SK-N-SH (cell line): Measurements from ENCODE around the gene HUWE1. TPM values are rescaled to one million over a fixed set of nuclear protein-coding genes. Genes with fewer than 3 reads are reported as not detected.

ENCODE experiments used
- CTCF ChIA-PET: fragments of 300-600, 350-600 bp; formaldehyde crosslinking; extraction: SDS; loops from one replicate; lab custom pipeline; 2021; lab: Yijun Ruan, JAX
- POLR2A ChIA-PET: fragments of 350-600 bp; sonication (Branson Sonifier 250); formaldehyde crosslinking; extraction: SDS; loops from one replicate; lab custom pipeline; 2020; ENCODE audit warnings: antibody characterized with exemption, inconsistent platforms; lab: Yijun Ruan, JAX
- DNase-seq: peaks from one replicate; pipeline ENCODE4 v3.0.0; 2012
- H2AFZ ChIP-seq: fragments of 200-600 bp; sonication (generic); 2 replicates; pipeline ENCODE4 v1.8.1; 2016; ENCODE audit warnings: antibody characterized with exemption, mild to moderate bottlenecking, low read depth
- H3F3A ChIP-seq: fragments of 200-600 bp; sonication (generic); replicated peaks from 2 replicates; pipeline ENCODE3; 2016; ENCODE audit warnings: antibody characterized with exemption, mild to moderate bottlenecking; ENCODE audit not compliant: insufficient read depth
- H3K27ac ChIP-seq, 2 experiments: fragments of 200-500 bp in 1 of 2; fragments of 200-600 bp in 1 of 2; sonication (Bioruptor generic) in 1 of 2; sonication (generic), shearing (Covaris generic) in 1 of 2; 2 replicates each; pipeline versions ENCODE4 v1.5.1 to v1.6.1; 2014 to 2016; ENCODE audit warnings: low read depth in 2 of 2, inconsistent platforms in 1 of 2, low read length in 1 of 2, mild to moderate bottlenecking in 1 of 2, mixed read lengths in 1 of 2
- H3K27me3 ChIP-seq: fragments of 200-600 bp; sonication (generic), shearing (Covaris generic); 2 replicates; pipeline ENCODE4 v1.6.1; 2016; ENCODE audit warnings: mixed run types; ENCODE audit not compliant: insufficient read depth
- H3K36me3 ChIP-seq, 2 experiments: fragments of 200-500 bp in 1 of 2; fragments of 200-600 bp in 1 of 2; sonication (Bioruptor generic) in 1 of 2; sonication (generic) in 1 of 2; replicated peaks in 1 of 2; 2 replicates each; pipeline versions ENCODE3 to v1.5.1; 2014 to 2016; ENCODE audit warnings: low read length in 1 of 2, mild to moderate bottlenecking in 1 of 2; ENCODE audit not compliant: insufficient read depth in 2 of 2, control insufficient read depth in 1 of 2
- H3K4me1 ChIP-seq, 2 experiments: fragments of 200-500 bp in 1 of 2; fragments of 200-600 bp in 1 of 2; sonication (Bioruptor generic) in 1 of 2; sonication (generic), shearing (Covaris generic) in 1 of 2; 2 replicates each; pipeline versions ENCODE4 v1.5.1 to v1.6.1; 2014 to 2016; ENCODE audit warnings: low read depth in 1 of 2, low read length in 1 of 2, mixed run types in 1 of 2; ENCODE audit not compliant: insufficient read depth in 2 of 2, control insufficient read depth in 1 of 2
- H3K4me2 ChIP-seq: fragments of 200-600 bp; sonication (generic), shearing (Covaris generic); 2 replicates; pipeline ENCODE4 v1.6.1; 2017; ENCODE audit warnings: mixed run types
- H3K4me3 ChIP-seq, 2 experiments: fragments of 200-500 bp in 1 of 2; fragments of 200-600 bp in 1 of 2; sonication (Bioruptor generic) in 1 of 2; sonication (generic), shearing (Covaris generic) in 1 of 2; 2 replicates each; pipeline versions ENCODE4 v1.5.1 to v1.8.1; 2014 to 2016; ENCODE audit warnings: low read depth in 2 of 2, inconsistent platforms in 1 of 2, low read length in 1 of 2, mild to moderate bottlenecking in 1 of 2, mixed read lengths in 1 of 2, moderate library complexity in 1 of 2
- H3K79me2 ChIP-seq: fragments of 200-600 bp; sonication (generic); 2 replicates; pipeline ENCODE4 v1.8.1; 2017; ENCODE audit warnings: mild to moderate bottlenecking; ENCODE audit not compliant: insufficient read depth
- H3K9ac ChIP-seq: fragments of 200-600 bp; sonication (generic); 2 replicates; pipeline ENCODE4 v1.6.1; 2017; ENCODE audit warnings: mixed run types
- H3K9me2 ChIP-seq: fragments of 200-600 bp; sonication (generic); 2 replicates; pipeline ENCODE4 v1.6.1; 2017; ENCODE audit warnings: mixed run types
- H3K9me3 ChIP-seq: fragments of 200-600 bp; sonication (generic); 2 replicates; pipeline ENCODE4 v1.6.1; 2017; ENCODE audit warnings: mixed run types, mild to moderate bottlenecking, moderate library complexity
- H4K20me1 ChIP-seq: fragments of 200-600 bp; sonication (generic); 2 replicates; pipeline ENCODE4 v1.6.1; 2017; ENCODE audit warnings: mild to moderate bottlenecking, mixed run types; ENCODE audit not compliant: insufficient read depth
- CHD2 ChIP-seq: fragments of 150-350 bp; IDR thresholded peaks from 2 replicates; pipeline ENCODE4 v1.6.1; 2018; ENCODE audit warnings: low read length; ENCODE audit not compliant: partially characterized antibody
- ELF1 ChIP-seq: IDR thresholded peaks from 2 replicates; pipeline ENCODE4 v1.4.0; 2012
- EP300 ChIP-seq, 2 experiments: IDR thresholded peaks; 2 replicates each; pipeline versions ENCODE4 v1.4.0 to v1.6.1; 2012; ENCODE audit warnings: borderline replicate concordance in 1 of 2, low read depth in 1 of 2, low read length in 1 of 2
- FOSL2 ChIP-seq: IDR thresholded peaks from 2 replicates; pipeline ENCODE4 v1.4.0; 2012; ENCODE audit warnings: low read depth, mild to moderate bottlenecking, moderate library complexity, borderline replicate concordance
- GABPA ChIP-seq: IDR thresholded peaks from 2 replicates; pipeline ENCODE4 v1.4.0; 2012; ENCODE audit warnings: low read depth, mild to moderate bottlenecking
- GATA2 ChIP-seq: sonication (generic); formaldehyde crosslinking; IDR thresholded peaks from 2 replicates; pipeline ENCODE4 v1.5.0; 2020; ENCODE audit warnings: mild to moderate bottlenecking, missing genetic modification reagents
- JUND ChIP-seq: IDR thresholded peaks from 2 replicates; pipeline ENCODE4 v1.4.0; 2012
- MXI1 ChIP-seq: IDR thresholded peaks from 2 replicates; pipeline ENCODE4 v1.6.1; 2012; ENCODE audit warnings: mild to moderate bottlenecking, low read depth, low read length, improper control_type of control experiment
- NFIC ChIP-seq: IDR thresholded peaks from 2 replicates; pipeline ENCODE4 v1.4.0; 2012; ENCODE audit warnings: borderline replicate concordance
- NRF1 ChIP-seq: IDR thresholded peaks from 2 replicates; pipeline ENCODE4 v1.6.1; 2012; ENCODE audit warnings: low read depth, mild to moderate bottlenecking, low read length
- POLR2AphosphoS5 ChIP-seq: IDR thresholded peaks from 2 replicates; pipeline ENCODE4 v1.6.1; 2012; ENCODE audit warnings: low read depth, low read length
- RAD21 ChIP-seq: IDR thresholded peaks from 2 replicates; pipeline ENCODE4 v1.6.1; 2012; ENCODE audit warnings: mild to moderate bottlenecking, low read length
- RFX5 ChIP-seq: IDR thresholded peaks from 2 replicates; pipeline ENCODE4 v1.6.1; 2012; ENCODE audit warnings: mild to moderate bottlenecking, improper control_type of control experiment, low read length
- RXRA ChIP-seq: IDR thresholded peaks from 2 replicates; pipeline ENCODE4 v1.4.0; 2012; ENCODE audit warnings: low read depth, mild to moderate bottlenecking, borderline replicate concordance
- SIN3A ChIP-seq: IDR thresholded peaks from 2 replicates; pipeline ENCODE4 v1.6.1; 2012; ENCODE audit warnings: low read depth, mild to moderate bottlenecking, low read length, moderate library complexity, borderline replicate concordance
- SMC3 ChIP-seq: IDR thresholded peaks from 2 replicates; pipeline ENCODE4 v1.6.1; 2012; ENCODE audit warnings: low read depth, low read length, improper control_type of control experiment
- TAF1 ChIP-seq: IDR thresholded peaks from 2 replicates; pipeline ENCODE4 v1.6.1; 2012; ENCODE audit warnings: low read depth, mild to moderate bottlenecking, low read length, moderate library complexity, borderline replicate concordance
- TCF12 ChIP-seq: IDR thresholded peaks from 2 replicates; pipeline ENCODE4 v1.4.0; 2012
- YY1 ChIP-seq: IDR thresholded peaks from 2 replicates; pipeline ENCODE4 v1.4.0; 2012; ENCODE audit warnings: low read depth, mild to moderate bottlenecking
- WGBS: methylation state at CpG from one replicate; pipeline ENCODE4 v1.1.6; 2017; ENCODE audit warnings: low lambda C conversion rate; 5-methylcytosine and 5-hydroxymethylcytosine counted together
- polyA plus RNA-seq, 3 experiments: library from polyadenylated mRNA; depleted of rRNA; stranded (reverse); fragments of >200 nt; gene quantifications; 2 replicates each; pipeline ENCODE4 v1.2.3, GENCODE V29; 2012
- TF ChIP-seq, protein P1 (sequence below): IDR thresholded peaks from 2 replicates; pipeline ENCODE4 v1.4.0; 2012; ENCODE audit warnings: low read depth, borderline replicate concordance
- TF ChIP-seq, protein P2 (sequence below): IDR thresholded peaks from 2 replicates; pipeline ENCODE4; 2012
- TF ChIP-seq, protein P3 (sequence below): fragments of 150-350 bp; IDR thresholded peaks from 2 replicates; pipeline ENCODE4 v1.6.1; 2016; ENCODE audit warnings: mild to moderate bottlenecking, low read depth, low read length
- TF ChIP-seq, protein P4 (sequence below): IDR thresholded peaks from 2 replicates; pipeline ENCODE4 v1.4.0; 2012; ENCODE audit warnings: low read depth, borderline replicate concordance
- TF ChIP-seq, protein P5 (sequence below): IDR thresholded peaks from 2 replicates; pipeline ENCODE4 v1.4.0; 2012; ENCODE audit warnings: low read depth

The HUWE1 gene
- polyA plus RNA-seq, 1 of the 3 experiments (the other 2 are of a cell fraction): 43.4 TPM

DNA sequence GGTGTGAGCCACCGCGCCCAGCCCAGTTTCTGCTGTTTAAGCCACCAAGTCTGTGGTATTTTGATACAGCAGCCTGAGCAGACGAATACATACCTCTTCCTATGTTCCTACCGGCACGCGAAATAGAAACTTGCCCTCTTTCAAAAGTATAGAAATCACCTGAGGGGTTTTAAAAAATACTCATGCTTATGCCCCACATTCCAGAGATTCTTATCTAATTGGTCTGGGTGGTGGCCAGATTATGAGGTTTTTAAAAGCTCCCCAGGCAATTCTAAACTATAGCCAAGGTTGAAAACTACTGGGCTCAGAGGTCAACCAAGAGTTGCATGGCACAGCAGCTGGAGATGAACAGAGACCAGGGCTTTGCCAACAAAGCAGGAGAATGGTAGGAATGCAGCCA is 24.9 kb upstream of the HUWE1 start:
- no peaks in the 10 kb centered on the region for H3K4me1 ChIP-seq
- 55% methylated on average over 6 of the region's 6 CpGs for WGBS
- H3K27me3 ChIP-seq: no peaks in the 10 kb centered on the region; the same call in 1 of the 2 replicates
- H3K79me2 ChIP-seq: no peaks in the 10 kb centered on the region
- CTCF ChIA-PET: no interaction called here
- no peak overlapping the region for H3K27ac ChIP-seq
- no peaks in the 10 kb centered on the region for H3K9me2 ChIP-seq
- H3F3A ChIP-seq: no peaks in the 10 kb centered on the region
- no peak overlapping the region for H3K4me2 ChIP-seq
- H2AFZ ChIP-seq: no peak overlapping the region
- no peaks in the 10 kb centered on the region for H3K36me3 ChIP-seq
- no peaks in the 10 kb centered on the region for H3K9me3 ChIP-seq
- no peak for TF ChIP-seq EP300 (IDR thresholded peaks at IDR 0.05; ENCODE audit: borderline replicate concordance in 1 of 2, low read depth in 1 of 2, low read length in 1 of 2)
- TF ChIP-seq, protein P1, sequence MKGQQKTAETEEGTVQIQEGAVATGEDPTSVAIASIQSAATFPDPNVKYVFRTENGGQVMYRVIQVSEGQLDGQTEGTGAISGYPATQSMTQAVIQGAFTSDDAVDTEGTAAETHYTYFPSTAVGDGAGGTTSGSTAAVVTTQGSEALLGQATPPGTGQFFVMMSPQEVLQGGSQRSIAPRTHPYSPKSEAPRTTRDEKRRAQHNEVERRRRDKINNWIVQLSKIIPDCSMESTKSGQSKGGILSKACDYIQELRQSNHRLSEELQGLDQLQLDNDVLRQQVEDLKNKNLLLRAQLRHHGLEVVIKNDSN: no peak
- no peak for TF ChIP-seq JUND
- TF ChIP-seq GABPA: no peak
- TF ChIP-seq GATA2 (CRISPR knock-in tag): no peak
- TF ChIP-seq SIN3A: no peak
- TF ChIP-seq NFIC: no peak
- TF ChIP-seq ELF1: no peak
- no peak for TF ChIP-seq RAD21
- TF ChIP-seq YY1: no peak
- TF ChIP-seq, protein P2, sequence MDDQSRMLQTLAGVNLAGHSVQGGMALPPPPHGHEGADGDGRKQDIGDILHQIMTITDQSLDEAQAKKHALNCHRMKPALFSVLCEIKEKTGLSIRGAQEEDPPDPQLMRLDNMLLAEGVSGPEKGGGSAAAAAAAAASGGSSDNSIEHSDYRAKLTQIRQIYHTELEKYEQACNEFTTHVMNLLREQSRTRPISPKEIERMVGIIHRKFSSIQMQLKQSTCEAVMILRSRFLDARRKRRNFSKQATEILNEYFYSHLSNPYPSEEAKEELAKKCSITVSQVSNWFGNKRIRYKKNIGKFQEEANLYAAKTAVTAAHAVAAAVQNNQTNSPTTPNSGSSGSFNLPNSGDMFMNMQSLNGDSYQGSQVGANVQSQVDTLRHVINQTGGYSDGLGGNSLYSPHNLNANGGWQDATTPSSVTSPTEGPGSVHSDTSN: no peak
- TF ChIP-seq POLR2AphosphoS5: no peak
- TF ChIP-seq CHD2: no peak
- no peak for TF ChIP-seq RFX5
- POLR2A ChIA-PET: no interaction called here
- no peaks in the 10 kb centered on the region for H4K20me1 ChIP-seq
- no peak for DNase-seq
- H3K9ac ChIP-seq: no peak overlapping the region
- H3K4me3 ChIP-seq: no peak overlapping the region

DNA sequence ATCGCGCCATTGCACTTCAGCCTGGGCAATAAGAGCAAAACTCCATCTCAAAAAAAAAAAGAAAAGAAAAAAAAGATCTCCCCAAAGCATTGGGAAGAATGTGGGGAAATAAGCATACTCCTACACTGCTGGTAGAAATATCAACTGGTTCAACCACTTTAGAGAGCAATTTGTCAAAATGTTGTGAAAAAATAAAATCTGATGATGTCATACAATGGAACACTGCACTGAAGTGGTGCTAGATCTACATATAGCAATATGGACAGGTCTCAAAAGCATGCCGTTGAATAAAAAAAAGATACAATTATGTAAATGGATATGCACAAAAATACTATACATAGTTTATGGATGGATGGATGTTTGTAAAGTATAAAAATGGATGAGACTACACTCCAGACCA is 18.3 kb upstream of the HUWE1 start:
- ChIA-PET CTCF (no interaction called here), POLR2A (no interaction called here)
- H3K9me3 ChIP-seq: no peaks in the 10 kb centered on the region
- H3K79me2 ChIP-seq: no peaks in the 10 kb centered on the region
- H3K9ac ChIP-seq: no peak overlapping the region
- H3K27ac ChIP-seq: no peak overlapping the region
- no peaks in the 10 kb centered on the region for H3K4me1 ChIP-seq
- TF ChIP-seq TAF1 (no peak), CHD2 (no peak), SMC3 (no peak), SIN3A (no peak), MXI1 (no peak), TCF12 (no peak), RFX5 (no peak), NRF1 (no peak), EP300 (IDR thresholded peaks at IDR 0.05; ENCODE audit: borderline replicate concordance in 1 of 2, low read depth in 1 of 2, low read length in 1 of 2) (no peak), RXRA (no peak), GABPA (no peak), FOSL2 (no peak)
- TF ChIP-seq, protein P2: no peak
- TF ChIP-seq, protein P3, sequence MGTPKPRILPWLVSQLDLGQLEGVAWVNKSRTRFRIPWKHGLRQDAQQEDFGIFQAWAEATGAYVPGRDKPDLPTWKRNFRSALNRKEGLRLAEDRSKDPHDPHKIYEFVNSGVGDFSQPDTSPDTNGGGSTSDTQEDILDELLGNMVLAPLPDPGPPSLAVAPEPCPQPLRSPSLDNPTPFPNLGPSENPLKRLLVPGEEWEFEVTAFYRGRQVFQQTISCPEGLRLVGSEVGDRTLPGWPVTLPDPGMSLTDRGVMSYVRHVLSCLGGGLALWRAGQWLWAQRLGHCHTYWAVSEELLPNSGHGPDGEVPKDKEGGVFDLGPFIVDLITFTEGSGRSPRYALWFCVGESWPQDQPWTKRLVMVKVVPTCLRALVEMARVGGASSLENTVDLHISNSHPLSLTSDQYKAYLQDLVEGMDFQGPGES: no peak
- TF ChIP-seq, protein P4, sequence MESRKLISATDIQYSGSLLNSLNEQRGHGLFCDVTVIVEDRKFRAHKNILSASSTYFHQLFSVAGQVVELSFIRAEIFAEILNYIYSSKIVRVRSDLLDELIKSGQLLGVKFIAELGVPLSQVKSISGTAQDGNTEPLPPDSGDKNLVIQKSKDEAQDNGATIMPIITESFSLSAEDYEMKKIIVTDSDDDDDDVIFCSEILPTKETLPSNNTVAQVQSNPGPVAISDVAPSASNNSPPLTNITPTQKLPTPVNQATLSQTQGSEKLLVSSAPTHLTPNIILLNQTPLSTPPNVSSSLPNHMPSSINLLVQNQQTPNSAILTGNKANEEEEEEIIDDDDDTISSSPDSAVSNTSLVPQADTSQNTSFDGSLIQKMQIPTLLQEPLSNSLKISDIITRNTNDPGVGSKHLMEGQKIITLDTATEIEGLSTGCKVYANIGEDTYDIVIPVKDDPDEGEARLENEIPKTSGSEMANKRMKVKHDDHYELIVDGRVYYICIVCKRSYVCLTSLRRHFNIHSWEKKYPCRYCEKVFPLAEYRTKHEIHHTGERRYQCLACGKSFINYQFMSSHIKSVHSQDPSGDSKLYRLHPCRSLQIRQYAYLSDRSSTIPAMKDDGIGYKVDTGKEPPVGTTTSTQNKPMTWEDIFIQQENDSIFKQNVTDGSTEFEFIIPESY: no peak
- TF ChIP-seq, protein P5, sequence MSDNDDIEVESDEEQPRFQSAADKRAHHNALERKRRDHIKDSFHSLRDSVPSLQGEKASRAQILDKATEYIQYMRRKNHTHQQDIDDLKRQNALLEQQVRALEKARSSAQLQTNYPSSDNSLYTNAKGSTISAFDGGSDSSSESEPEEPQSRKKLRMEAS: no peak
- 52% methylated on average over 3 of the region's 3 CpGs for WGBS
- no peak overlapping the region for H3K4me2 ChIP-seq
- no peaks in the 10 kb centered on the region for H4K20me1 ChIP-seq
- DNase-seq: no peak
- no peaks in the 10 kb centered on the region for H3K9me2 ChIP-seq
- H3F3A ChIP-seq: no peaks in the 10 kb centered on the region
- H3K27me3 ChIP-seq: no peaks in the 10 kb centered on the region; the same call in 1 of the 2 replicates
- H3K36me3 ChIP-seq: no peaks in the 10 kb centered on the region
- no peak overlapping the region for H2AFZ ChIP-seq
- H3K4me3 ChIP-seq: no peak overlapping the region
